OCI-LY1 (cell line): ENCODE results near the gene RAI1.

ENCODE experiments used
- EZH2 ChIP-seq: fragments of 200-600 bp; sonication (generic), shearing (Covaris generic); IDR thresholded peaks from 2 replicates; pipeline ENCODE4 v1.8.0; 2017; ENCODE audit warnings: borderline replicate concordance, mixed run types, mild to moderate bottlenecking, antibody characterized with exemption, low read length, moderate library complexity, mixed read lengths
- TF ChIP-seq, protein P1 (sequence below): fragments of 200-600 bp; sonication (generic), shearing (Covaris generic); IDR thresholded peaks from 2 replicates; pipeline ENCODE4 v1.5.1; 2017; ENCODE audit warnings: mild to moderate bottlenecking, antibody characterized with exemption, low read length, moderate library complexity, mixed read lengths

- no peak for TF ChIP-seq EZH2
- TF ChIP-seq, protein P1, sequence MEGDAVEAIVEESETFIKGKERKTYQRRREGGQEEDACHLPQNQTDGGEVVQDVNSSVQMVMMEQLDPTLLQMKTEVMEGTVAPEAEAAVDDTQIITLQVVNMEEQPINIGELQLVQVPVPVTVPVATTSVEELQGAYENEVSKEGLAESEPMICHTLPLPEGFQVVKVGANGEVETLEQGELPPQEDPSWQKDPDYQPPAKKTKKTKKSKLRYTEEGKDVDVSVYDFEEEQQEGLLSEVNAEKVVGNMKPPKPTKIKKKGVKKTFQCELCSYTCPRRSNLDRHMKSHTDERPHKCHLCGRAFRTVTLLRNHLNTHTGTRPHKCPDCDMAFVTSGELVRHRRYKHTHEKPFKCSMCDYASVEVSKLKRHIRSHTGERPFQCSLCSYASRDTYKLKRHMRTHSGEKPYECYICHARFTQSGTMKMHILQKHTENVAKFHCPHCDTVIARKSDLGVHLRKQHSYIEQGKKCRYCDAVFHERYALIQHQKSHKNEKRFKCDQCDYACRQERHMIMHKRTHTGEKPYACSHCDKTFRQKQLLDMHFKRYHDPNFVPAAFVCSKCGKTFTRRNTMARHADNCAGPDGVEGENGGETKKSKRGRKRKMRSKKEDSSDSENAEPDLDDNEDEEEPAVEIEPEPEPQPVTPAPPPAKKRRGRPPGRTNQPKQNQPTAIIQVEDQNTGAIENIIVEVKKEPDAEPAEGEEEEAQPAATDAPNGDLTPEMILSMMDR: no peak
Measured at GRCh38 chr17:17758941-17759563, 77.8 kb downstream of the RAI1 start.
